Right lobe of liver (tissue), 6 donors: ENCODE results near the gene CDH18. TPM values are rescaled to one million over a fixed set of nuclear protein-coding genes. Genes with fewer than 3 reads are reported as not detected.

ENCODE experiments used
- ATAC-seq, 4 donors: fragments of 200-7000 bp; cut with Tn5 transposase; one replicate each; pipeline ENCODE4 v1.9.1; 2020; ENCODE audit warnings: mild to moderate bottlenecking in 4 of 4, moderate library complexity in 4 of 4
- DNase-seq, 3 donors: peaks; one replicate each; pipeline ENCODE4 v3.0.0-alpha.2; 2020
- H3K27ac ChIP-seq, 3 donors: fragments of 200-600 bp; one replicate each; pipeline ENCODE4 v1.8.0; 2022
- H3K27me3 ChIP-seq, 2 donors: fragments of 200-600 bp; one replicate each; pipeline ENCODE4 v1.8.0; 2022
- H3K36me3 ChIP-seq, 4 donors: fragments of 200-600 bp; sonication (generic) in 1 of 4; one replicate each; pipeline versions ENCODE4 v1.5.1 to v1.8.0; 2017 to 2022; ENCODE audit warnings: control low read depth in 1 of 4
- H3K4me1 ChIP-seq, 4 donors: fragments of 200-600 bp; sonication (generic) in 1 of 4; one replicate each; pipeline versions ENCODE4 v1.5.1 to v1.8.0; 2017 to 2022; ENCODE audit warnings: control low read depth in 1 of 4
- H3K4me3 ChIP-seq, 3 donors: fragments of 200-600 bp; one replicate each; pipeline ENCODE4 v1.8.0; 2022
- H3K9me3 ChIP-seq, 4 donors: fragments of 200-600 bp; sonication (generic) in 1 of 4; one replicate each; pipeline versions ENCODE4 v1.5.1 to v1.8.0; 2017 to 2022; ENCODE audit warnings: control low read depth in 1 of 4
- CTCF ChIP-seq, 4 donors: fragments of 200-600 bp in 3 of 4; fragments of 450-650 bp in 1 of 4; IDR thresholded peaks; one replicate each; pipeline versions ENCODE4 v1.5.1 to v1.8.0; 2016 to 2022; ENCODE audit warnings: antibody characterized with exemption in 4 of 4, mild to moderate bottlenecking in 2 of 4
- POLR2A ChIP-seq: fragments of 450-650 bp; IDR thresholded peaks from one replicate; pipeline ENCODE4 v1.6.1; 2017; ENCODE audit warnings: antibody characterized with exemption, mild to moderate bottlenecking
- WGBS: methylation state at CpG from one replicate; pipeline ENCODE4 v1.1.6; 2018; ENCODE audit warnings: low coverage, low lambda C conversion rate; ENCODE audit not compliant: insufficient coverage; ENCODE audit errors: missing lambda C conversion rate; 5-methylcytosine and 5-hydroxymethylcytosine counted together
- intact Hi-C, 2 donors: fragments of 100-400 bp; cut with DNase I; formaldehyde crosslinking; loops; one replicate each; pipeline versions ENCODE4 v1.11.2 to v1.14.1; 2022
- total RNA-seq, 6 experiments: library from RNA; depleted of rRNA in 2 of 6; stranded (reverse); fragments of >200 nt in 2 of 6; fragmentation: NEBNext Ultra II Directional in 3 of 6; extraction: Animal tissue kit (Norgen Biotek cat#: 25700) in 3 of 6; gene quantifications; one replicate each; pipeline versions ENCODE4 v1.1.0 to v1.2.4, GENCODE V29; 2016 to 2023
- donor health status: DM: no; HTN: yes; CAD: no.
- donor health status: DM: no; HTN: no; CAD: no.
- donor health status: DM: no; HTN: no; CAD: no.
- donor health status: DM: no; HTN: yes; CAD: no.
- donor health status: DM: no; HTN: yes; CAD: no.

The CDH18 gene
- total RNA-seq, 6 experiments from 2014 or later: not detected

GRCh38 chr5:19660679-19661078 lies 327.3 kb downstream of the CDH18 start:
- no peaks in the 10 kb centered on the region for H3K4me1 ChIP-seq
- intact Hi-C loops: no loop called here
- DNase-seq (no peak), ATAC-seq (peak in 1 of 4 donors; percentile 28)
- TF ChIP-seq POLR2A: no peak
- no peak for TF ChIP-seq CTCF (IDR thresholded peaks at IDR 0.05)
- no peaks in the 10 kb centered on the region for H3K9me3 ChIP-seq
- no peaks in the 10 kb centered on the region for H3K27me3 ChIP-seq
- WGBS: 25% methylated on average over 1 of the region's 1 CpG
- no peak overlapping the region for H3K4me3 ChIP-seq
- H3K36me3 ChIP-seq: no peaks in the 10 kb centered on the region
- H3K27ac ChIP-seq: no peak overlapping the region

- Histone ChIP-seq H3K4me1 (no peaks in the 10 kb centered on the region), H3K36me3 (no peaks in the 10 kb centered on the region), H3K27ac (no peak overlapping the region), H3K4me3 (no peak overlapping the region), H3K9me3 (no peaks in the 10 kb centered on the region), H3K27me3 (no peaks in the 10 kb centered on the region)
- DNase-seq (no peak), ATAC-seq (no peak)
- 37% methylated on average over 2 of the region's 2 CpGs for WGBS
- TF ChIP-seq CTCF (IDR thresholded peaks at IDR 0.05) (no peak), POLR2A (no peak)
- intact Hi-C loops: no loop called here
These were observed 332.4 kb downstream of the CDH18 start for GRCh38 chr5:19655627-19656026.

GRCh38 chr5:19638461-19638860 lies 349.5 kb downstream of the CDH18 start:
- ATAC-seq: no peak
- 62% methylated on average over 4 of the region's 4 CpGs for WGBS
- H3K9me3 ChIP-seq: no peaks in the 10 kb centered on the region
- H3K27me3 ChIP-seq: no peaks in the 10 kb centered on the region
- intact Hi-C loops: no loop called here
- no peaks in the 10 kb centered on the region for H3K4me1 ChIP-seq
- H3K4me3 ChIP-seq: no peak overlapping the region
- H3K27ac ChIP-seq: no peak overlapping the region
- no peak for DNase-seq
- no peaks in the 10 kb centered on the region for H3K36me3 ChIP-seq
- TF ChIP-seq POLR2A (no peak), CTCF (IDR thresholded peaks at IDR 0.05) (no peak)

- H3K27ac ChIP-seq: no peak overlapping the region
- 34% methylated on average over 2 of the region's 2 CpGs for WGBS
- TF ChIP-seq POLR2A: no peak
- no peak for TF ChIP-seq CTCF (IDR thresholded peaks at IDR 0.05)
- DNase-seq (no peak), ATAC-seq (no peak)
- H3K4me1 ChIP-seq: no peaks in the 10 kb centered on the region
- H3K4me3 ChIP-seq: no peak overlapping the region
- H3K27me3 ChIP-seq: no peaks in the 10 kb centered on the region
- intact Hi-C loops: no loop called here
- H3K36me3 ChIP-seq: no peaks in the 10 kb centered on the region
- H3K9me3 ChIP-seq: no peaks in the 10 kb centered on the region
These were observed 357.1 kb downstream of the CDH18 start for GRCh38 chr5:19630876-19631275.

- ATAC-seq (no peak), DNase-seq (no peak)
- Histone ChIP-seq H3K27me3 (no peaks in the 10 kb centered on the region), H3K9me3 (no peaks in the 10 kb centered on the region), H3K4me3 (no peak overlapping the region), H3K4me1 (no peaks in the 10 kb centered on the region), H3K36me3 (no peaks in the 10 kb centered on the region), H3K27ac (no peak overlapping the region)
- intact Hi-C loops: no loop called here
- 46% methylated on average over 2 of the region's 2 CpGs for WGBS
- TF ChIP-seq CTCF (IDR thresholded peaks at IDR 0.05) (no peak), POLR2A (no peak)
These were observed 361.8 kb downstream of the CDH18 start for GRCh38 chr5:19626211-19626610.
